Esophagus squamous epithelium (tissue), 4 donors: ENCODE measurements around the gene MTOR.

Source experiments
- CTCF ChIP-seq, 6 experiments: fragments of 450-650 bp in 4 of 6; fragments of 200-600 bp in 2 of 6; sonication (generic) in 2 of 6; IDR thresholded peaks; one replicate each; pipeline ENCODE4 v1.5.1; 2016 to 2019; ENCODE audit warnings: antibody characterized with exemption in 6 of 6, mild to moderate bottlenecking in 4 of 6, moderate library complexity in 4 of 6
- POLR2A ChIP-seq, 4 donors: fragments of 450-650 bp; IDR thresholded peaks; one replicate each; pipeline ENCODE4 v1.6.1; 2017; ENCODE audit warnings: antibody characterized with exemption in 4 of 4, mild to moderate bottlenecking in 4 of 4, moderate library complexity in 3 of 4

- TF ChIP-seq CTCF (IDR thresholded peaks at IDR 0.05): no peak
- TF ChIP-seq POLR2A (IDR thresholded peaks at IDR 0.05): no peak
Observed at GRCh38 chr1:11283151-11283550, 20.8 kb upstream of the MTOR start.
